A549 (cell line): ENCODE results near the gene ANKRD39. TPM values are rescaled to one million over a fixed set of nuclear protein-coding genes. Genes with fewer than 3 reads are reported as not detected.

ENCODE experiments used
- ATAC-seq, 2 experiments: fragments of 200-7000 bp in 1 of 2; fragments of >200 bp in 1 of 2; cut with Nextera tagmentation in 1 of 2; cut with Tn5 transposase in 1 of 2; 3 replicates each; pipeline versions ENCODE4 v1.8.0 to v1.9.1; 2018 to 2020; ENCODE audit warnings: mild to moderate bottlenecking in 1 of 2, moderate library complexity in 1 of 2
- CTCF ChIA-PET: fragments of 300-600 bp; sonication (Branson Sonifier 250); formaldehyde crosslinking; extraction: SDS; loops from one replicate; lab custom pipeline; 2021; ENCODE audit warnings: antibody characterized with exemption, inconsistent platforms; lab: Yijun Ruan, JAX
- POLR2A ChIA-PET: fragments of 350-600 bp; formaldehyde crosslinking; extraction: SDS; loops from one replicate; lab custom pipeline; 2021; ENCODE audit warnings: antibody characterized with exemption, inconsistent platforms; lab: Yijun Ruan, JAX
- DNase-seq, 2 experiments: peaks; one replicate each; pipeline versions ENCODE4 v3.0.0 to v3.0.0-alpha.2; 2011 to 2016; ENCODE audit warnings: low read depth in 1 of 2, low spot score in 1 of 2
- FAIRE-seq: peaks from 2 replicates; lab custom pipeline; 2011; peaks lifted over from hg19 to GRCh38; lab: Jason Lieb, UNC
- H3K27ac ChIP-seq, 2 experiments: fragments of >200 bp; sonication (Bioruptor Twin); formaldehyde crosslinking; 3 replicates each; pipeline ENCODE4 v1.5.1; 2016 to 2017
- H3K4me1 ChIP-seq: fragments of >200 bp; sonication (Bioruptor Twin); formaldehyde crosslinking; 3 replicates; pipeline ENCODE4 v1.6.1; 2016
- H3K4me2 ChIP-seq: fragments of >200 bp; sonication (Bioruptor Twin); formaldehyde crosslinking; 3 replicates; pipeline ENCODE4 v1.6.1; 2016
- H3K4me3 ChIP-seq: fragments of >200 bp; sonication (Bioruptor Twin); formaldehyde crosslinking; 3 replicates; pipeline ENCODE4 v1.5.1; 2016
- H3K9me3 ChIP-seq: fragments of >200 bp; sonication (Bioruptor Twin); formaldehyde crosslinking; 3 replicates; pipeline ENCODE4 v1.6.1; 2016
- BCL3 ChIP-seq: fragments of >200 bp; sonication (Bioruptor Twin); formaldehyde crosslinking; IDR thresholded peaks from 3 replicates; pipeline ENCODE4 v1.6.1; 2016
- CBX2 ChIP-seq: fragments of 200-600 bp; sonication (generic); IDR thresholded peaks from 2 replicates; pipeline ENCODE4 v1.6.1; 2016; ENCODE audit warnings: low read depth, mild to moderate bottlenecking, borderline replicate concordance
- CBX8 ChIP-seq: fragments of 200-600 bp; sonication (generic); IDR thresholded peaks from 2 replicates; pipeline ENCODE4 v1.6.1; 2016
- CHD4 ChIP-seq: fragments of 200-600 bp; sonication (generic); IDR thresholded peaks from 2 replicates; pipeline ENCODE4 v1.6.1; 2016; ENCODE audit warnings: antibody characterized with exemption, mild to moderate bottlenecking, borderline replicate concordance
- EP300 ChIP-seq, 2 experiments: fragments of >200 bp; sonication (Bioruptor Twin); formaldehyde crosslinking; IDR thresholded peaks; 2 replicates in 1 of 2; 3 replicates in 1 of 2; pipeline ENCODE4 v1.6.1; 2016 to 2017
- FOSB ChIP-seq: fragments of 250-450 bp; sonication (Bioruptor Pico); IDR thresholded peaks from 2 replicates; pipeline ENCODE4 v1.5.0; 2020; ENCODE audit warnings: mild to moderate bottlenecking, moderate library complexity
- FOXS1 ChIP-seq: fragments of 250-450 bp; sonication (Bioruptor Pico); IDR thresholded peaks from 2 replicates; pipeline ENCODE4 v1.5.0; 2020; ENCODE audit warnings: mild to moderate bottlenecking, moderate library complexity
- HEYL ChIP-seq: fragments of 250-450 bp; sonication (Bioruptor Pico); IDR thresholded peaks from 2 replicates; pipeline ENCODE4 v1.8.0; 2021; ENCODE audit warnings: mild to moderate bottlenecking, moderate library complexity
- HOXA7 ChIP-seq: fragments of 250-450 bp; sonication (Bioruptor Pico); IDR thresholded peaks from 2 replicates; pipeline ENCODE4 v1.5.0; 2020; ENCODE audit warnings: mild to moderate bottlenecking, moderate library complexity
- HOXB13 ChIP-seq: fragments of 250-450 bp; sonication (Bioruptor Pico); IDR thresholded peaks from 2 replicates; pipeline ENCODE4 v1.5.0; 2020; ENCODE audit warnings: low read depth, mild to moderate bottlenecking, moderate library complexity
- JUN ChIP-seq, 2 experiments: fragments of >200 bp; sonication (Bioruptor Twin); formaldehyde crosslinking; IDR thresholded peaks; 2 replicates in 1 of 2; 3 replicates in 1 of 2; pipeline ENCODE4 v1.6.1; 2016 to 2017
- KDM1A ChIP-seq: fragments of 200-600 bp; sonication (generic); IDR thresholded peaks from 2 replicates; pipeline ENCODE4 v1.6.1; 2016; ENCODE audit warnings: low read depth, mild to moderate bottlenecking
- KDM5A ChIP-seq: fragments of 200-600 bp; sonication (generic); IDR thresholded peaks from 2 replicates; pipeline ENCODE4 v1.6.1; 2016; ENCODE audit warnings: antibody characterized with exemption, mild to moderate bottlenecking
- MYC ChIP-seq: IDR thresholded peaks from 2 replicates; pipeline ENCODE4 v1.6.1; 2012; ENCODE audit warnings: mild to moderate bottlenecking, inconsistent platforms, low read length, improper control_type of control experiment, borderline replicate concordance
- NPAS2 ChIP-seq: fragments of 250-450 bp; sonication (Bioruptor Pico); IDR thresholded peaks from 2 replicates; pipeline ENCODE4 v1.8.0; 2022; ENCODE audit warnings: mild to moderate bottlenecking, moderate library complexity, borderline replicate concordance
- NR3C1 ChIP-seq: fragments of >200 bp; sonication (Bioruptor Twin); formaldehyde crosslinking; IDR thresholded peaks from 3 replicates; pipeline ENCODE4 v1.6.1; 2017
- PHF8 ChIP-seq: fragments of 200-600 bp; sonication (generic); IDR thresholded peaks from 2 replicates; pipeline ENCODE4 v1.6.1; 2016; ENCODE audit warnings: low read depth, mild to moderate bottlenecking, antibody characterized with exemption, moderate library complexity, borderline replicate concordance
- POLR2A ChIP-seq: IDR thresholded peaks from 2 replicates; pipeline ENCODE4 v1.6.1; 2012; ENCODE audit warnings: mild to moderate bottlenecking, low read length
- POLR2AphosphoS2 ChIP-seq: conservative IDR thresholded peaks from 2 replicates; pipeline ENCODE4 v1.6.1; 2012; ENCODE audit warnings: low read length, improper control_type of control experiment, inconsistent platforms
- ZC3H11A ChIP-seq: fragments of 450-650 bp; IDR thresholded peaks from 2 replicates; pipeline ENCODE4 v1.6.1; 2014; ENCODE audit warnings: antibody characterized with exemption, mild to moderate bottlenecking
- ZFP36 ChIP-seq: fragments of 450-650 bp; IDR thresholded peaks from 2 replicates; pipeline ENCODE4 v1.6.1; 2014; ENCODE audit warnings: borderline replicate concordance; ENCODE audit not compliant: partially characterized antibody
- ZSCAN20 ChIP-seq: fragments of 250-450 bp; sonication (Bioruptor Pico); IDR thresholded peaks from 2 replicates; pipeline ENCODE4 v1.8.0; 2022; ENCODE audit warnings: mild to moderate bottlenecking, moderate library complexity
- WGBS: methylation state at CpG from one replicate; pipeline ENCODE4 v1.1.6; 2017; ENCODE audit errors: missing lambda C conversion rate; 5-methylcytosine and 5-hydroxymethylcytosine counted together
- polyA plus RNA-seq, 4 experiments: library from polyadenylated mRNA; depleted of rRNA in 3 of 4; stranded (reverse); fragments of >200 nt; fragmentation: RNase III in 1 of 4; extraction: RNeasy Plus Mini Kit Qiagen cat#74134 plus additional on column Dnase treatment in 1 of 4; gene quantifications; 2 replicates in 3 of 4; 3 replicates in 1 of 4; pipeline ENCODE4 v1.2.3, GENCODE V29; 2011 to 2017
- TF ChIP-seq, protein P1 (sequence below): fragments of 450-650 bp; IDR thresholded peaks from 2 replicates; pipeline ENCODE4 v1.6.1; 2014; ENCODE audit warnings: antibody characterized with exemption
- TF ChIP-seq, protein P2 (sequence below): IDR thresholded peaks from 2 replicates; pipeline ENCODE4 v1.6.1; 2012
- TF ChIP-seq, protein P3 (sequence below): IDR thresholded peaks from 2 replicates; pipeline ENCODE4 v1.6.1; 2012; ENCODE audit warnings: low read depth, borderline replicate concordance

ANKRD39 gene
- polyA plus RNA-seq, 2 of the 4 experiments (the other 2 are of a cell fraction), result 6.3 to 16.4 TPM

DNA sequence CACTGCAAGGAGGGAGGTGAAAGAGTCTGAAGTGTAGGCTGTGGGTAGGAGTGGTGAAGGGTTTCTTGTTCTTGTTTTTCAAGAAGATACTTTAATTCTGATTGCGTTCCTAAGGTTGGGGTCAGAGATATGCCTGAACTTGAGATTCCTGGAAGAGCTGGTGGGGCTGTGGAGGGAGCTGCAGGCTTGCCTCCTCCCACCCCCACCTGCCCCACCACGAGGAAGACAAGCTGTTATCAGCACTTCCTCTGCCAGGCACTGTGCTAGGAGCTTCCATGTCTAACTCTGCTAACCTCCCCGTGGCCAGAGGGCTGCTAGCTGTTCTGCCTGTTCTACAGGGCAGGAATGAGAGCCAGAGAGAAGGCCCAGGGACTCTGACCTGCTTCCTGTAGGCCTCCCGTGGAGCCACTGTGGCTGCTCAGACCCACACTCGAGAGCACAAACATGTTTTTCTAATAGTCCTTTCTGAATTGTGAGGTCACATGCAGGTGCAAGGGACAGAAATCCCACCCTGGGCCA lies 27.7 kb downstream of the ANKRD39 start:
- ChIA-PET POLR2A (no interaction called here), CTCF (interaction anchor here (1.0 to 1.4 kb wide), 2 partner anchors 13 to 43 kb away, joined by 3 to 5 read pairs; no protein-coding TSS in a partner anchor)
- FAIRE-seq (no peak), DNase-seq (no peak), ATAC-seq (no peak)
- no peak overlapping the region for H3K4me2 ChIP-seq
- no peaks in the 10 kb centered on the region for H3K9me3 ChIP-seq
- whole genome bisulfite sequencing, result 79% methylated on average over 5 of the region's 5 CpGs
- no peak overlapping the region for H3K4me3 ChIP-seq
- no peak overlapping the region for H3K27ac ChIP-seq
- no peak for TF ChIP-seq KDM1A
- TF ChIP-seq ZC3H11A, result no peak
- TF ChIP-seq, protein P1, sequence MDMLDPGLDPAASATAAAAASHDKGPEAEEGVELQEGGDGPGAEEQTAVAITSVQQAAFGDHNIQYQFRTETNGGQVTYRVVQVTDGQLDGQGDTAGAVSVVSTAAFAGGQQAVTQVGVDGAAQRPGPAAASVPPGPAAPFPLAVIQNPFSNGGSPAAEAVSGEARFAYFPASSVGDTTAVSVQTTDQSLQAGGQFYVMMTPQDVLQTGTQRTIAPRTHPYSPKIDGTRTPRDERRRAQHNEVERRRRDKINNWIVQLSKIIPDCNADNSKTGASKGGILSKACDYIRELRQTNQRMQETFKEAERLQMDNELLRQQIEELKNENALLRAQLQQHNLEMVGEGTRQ, result no peak
- TF ChIP-seq, protein P2, sequence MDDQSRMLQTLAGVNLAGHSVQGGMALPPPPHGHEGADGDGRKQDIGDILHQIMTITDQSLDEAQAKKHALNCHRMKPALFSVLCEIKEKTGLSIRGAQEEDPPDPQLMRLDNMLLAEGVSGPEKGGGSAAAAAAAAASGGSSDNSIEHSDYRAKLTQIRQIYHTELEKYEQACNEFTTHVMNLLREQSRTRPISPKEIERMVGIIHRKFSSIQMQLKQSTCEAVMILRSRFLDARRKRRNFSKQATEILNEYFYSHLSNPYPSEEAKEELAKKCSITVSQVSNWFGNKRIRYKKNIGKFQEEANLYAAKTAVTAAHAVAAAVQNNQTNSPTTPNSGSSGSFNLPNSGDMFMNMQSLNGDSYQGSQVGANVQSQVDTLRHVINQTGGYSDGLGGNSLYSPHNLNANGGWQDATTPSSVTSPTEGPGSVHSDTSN, result no peak
- TF ChIP-seq CHD4, result no peak
- no peak for TF ChIP-seq ZFP36
- no peak for TF ChIP-seq MYC
- TF ChIP-seq PHF8, result no peak
- TF ChIP-seq HOXA7 (CRISPR knock-in tag), result no peak
- TF ChIP-seq HOXB13 (CRISPR knock-in tag), result no peak
- TF ChIP-seq JUN (IDR thresholded peaks at IDR 0.05), result no peak
- TF ChIP-seq, protein P3, sequence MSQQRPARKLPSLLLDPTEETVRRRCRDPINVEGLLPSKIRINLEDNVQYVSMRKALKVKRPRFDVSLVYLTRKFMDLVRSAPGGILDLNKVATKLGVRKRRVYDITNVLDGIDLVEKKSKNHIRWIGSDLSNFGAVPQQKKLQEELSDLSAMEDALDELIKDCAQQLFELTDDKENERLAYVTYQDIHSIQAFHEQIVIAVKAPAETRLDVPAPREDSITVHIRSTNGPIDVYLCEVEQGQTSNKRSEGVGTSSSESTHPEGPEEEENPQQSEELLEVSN, result no peak
- TF ChIP-seq, all 56 proteins: peak for 0
- peaks cover 22% of the 10 kb centered on the region for H3K4me1 ChIP-seq

DNA sequence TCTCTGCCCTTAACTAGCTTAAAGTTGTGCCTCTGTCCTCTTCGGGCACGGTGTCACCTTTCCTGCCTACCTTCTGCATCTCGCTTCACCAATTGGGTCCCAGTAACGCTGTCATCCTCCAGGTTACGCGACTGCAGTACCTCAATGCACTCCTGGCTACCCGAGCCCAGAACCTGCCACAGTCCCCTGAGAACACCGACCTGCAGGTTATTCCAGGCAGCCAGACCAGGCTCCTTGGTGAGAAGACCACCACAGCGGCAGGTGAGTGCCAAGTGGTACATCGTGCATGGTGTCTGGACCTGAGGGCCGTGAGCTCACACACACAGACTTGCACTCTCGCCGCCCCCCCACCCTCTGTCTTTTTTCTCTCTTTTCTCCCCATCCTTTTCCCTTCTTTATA lies 28.9 kb downstream of the ANKRD39 start:
- 95% methylated on average over 13 of the region's 13 CpGs for WGBS
- POLR2A ChIA-PET, result no interaction called here
- FAIRE-seq, result no peak

GRCh38 chr2:96828436-96828835 lies 29.4 kb downstream of the ANKRD39 start:
- DNase-seq (no peak), ATAC-seq (no peak), FAIRE-seq (no peak)
- Histone ChIP-seq H3K4me1 (peaks cover 33% of the 10 kb centered on the region), H3K27ac (no peak overlapping the region), H3K4me2 (no peak overlapping the region), H3K4me3 (no peak overlapping the region), H3K9me3 (no peaks in the 10 kb centered on the region)
- WGBS, result 95% methylated on average over 14 of the region's 14 CpGs
- CTCF ChIA-PET, result interaction anchor here (0.8 to 6.2 kb wide), 2 partner anchors 9 to 12 kb away, joined by 3 to 24 read pairs; partner anchors contain the start of gene CNNM3
- no peak for TF ChIP-seq KDM1A
- no peak for TF ChIP-seq CBX8
- no peak for TF ChIP-seq EP300 (IDR thresholded peaks at IDR 0.05)
- no peak for TF ChIP-seq BCL3
- no peak for TF ChIP-seq HEYL (CRISPR knock-in tag)
- no peak for TF ChIP-seq NPAS2 (CRISPR knock-in tag)
- TF ChIP-seq, protein P2, result no peak
- no peak for TF ChIP-seq HOXA7 (CRISPR knock-in tag)
- TF ChIP-seq POLR2AphosphoS2, result no peak
- no peak for TF ChIP-seq FOXS1 (CRISPR knock-in tag)
- TF ChIP-seq POLR2A, result no peak
- TF ChIP-seq KDM5A, result no peak
- no peak for TF ChIP-seq NR3C1
- TF ChIP-seq CBX2, result no peak
- TF ChIP-seq ZSCAN20, result no peak
- POLR2A ChIA-PET, result no interaction called here

More for the DNA sequence above, 28.9 kb downstream of the ANKRD39 start:
- H3K27ac ChIP-seq, result no peak overlapping the region
- no peak overlapping the region for H3K4me3 ChIP-seq
- no peak for ATAC-seq
- no peaks in the 10 kb centered on the region for H3K9me3 ChIP-seq
- DNase-seq, result no peak
- CTCF ChIA-PET, result interaction anchor here (0.8 to 6.2 kb wide), 2 partner anchors 10 to 12 kb away, joined by 3 to 24 read pairs; partner anchors contain the start of gene CNNM3
- no peak overlapping the region for H3K4me2 ChIP-seq
- peaks cover 31% of the 10 kb centered on the region for H3K4me1 ChIP-seq
- TF ChIP-seq FOSB (CRISPR knock-in tag) (no peak), KDM5A (no peak)
